ENCODE results near the gene DCP2. TPM values are rescaled to one million over a fixed set of nuclear protein-coding genes. Genes with fewer than 3 reads are reported as not detected.

The DCP2 gene
- total RNA-seq, 4 donors from 2014 or later = 9.8 to 30.9 (median 27.2) TPM

GRCh38 chr5:113034182-113034773 lies 57.7 kb downstream of the DCP2 start:
- no peak for TF ChIP-seq POLR2A (IDR thresholded peaks at IDR 0.05)
- no peak for TF ChIP-seq CTCF (IDR thresholded peaks at IDR 0.05 in 4 of 5, conservative IDR thresholded peaks at IDR 0.05 in 1 of 5)
- intact Hi-C loops (cut with DNase I; ENCODE audit: low total_unique reads) (no loop called here), in situ Hi-C loops (cut with MboI; ENCODE audit: low sequenced_read_pairs in 4 of 4) (loop anchor here in 1 of 4 donors (25.0 kb wide), 1 partner anchor 478 kb away; the partner anchor contains the start of gene YTHDC2)
- H3K9me3 ChIP-seq = no peaks in the 10 kb centered on the region
- H3K4me1 ChIP-seq = peaks cover 4 to 6% of the 10 kb centered on the region in 2 donors
- no peaks in the 10 kb centered on the region for H3K36me3 ChIP-seq
- no peak overlapping the region for H3K4me3 ChIP-seq
- no peak for ATAC-seq
- DNase-seq = no peak
- H3K27ac ChIP-seq = no peak overlapping the region
- no peaks in the 10 kb centered on the region for H3K27me3 ChIP-seq

- in situ Hi-C loops (cut with MboI; ENCODE audit: low sequenced_read_pairs in 4 of 4) = loop anchor here in 1 of 4 donors (25.0 kb wide), 1 partner anchor 477 kb away; the partner anchor contains the start of gene YTHDC2
- no peak overlapping the region for H3K27ac ChIP-seq
Observed at GRCh38 chr5:113035096-113035495, 58.5 kb downstream of the DCP2 start.

GRCh38 chr5:113036321-113036720 lies 59.7 kb downstream of the DCP2 start:
- Histone ChIP-seq H3K27me3 (no peaks in the 10 kb centered on the region), H3K36me3 (no peaks in the 10 kb centered on the region), H3K4me1 (peaks cover 4 to 6% of the 10 kb centered on the region in 2 donors), H3K9me3 (no peaks in the 10 kb centered on the region), H3K4me3 (no peak overlapping the region), H3K27ac (no peak overlapping the region)
- DNase-seq (no peak), ATAC-seq (no peak)
- TF ChIP-seq CTCF (IDR thresholded peaks at IDR 0.05 in 4 of 5, conservative IDR thresholded peaks at IDR 0.05 in 1 of 5) (no peak), POLR2A (IDR thresholded peaks at IDR 0.05) (no peak)
- intact Hi-C loops (cut with DNase I; ENCODE audit: low total_unique reads) = no loop called here
- in situ Hi-C loops (cut with MboI; ENCODE audit: low sequenced_read_pairs in 4 of 4) = loop anchor here in 1 of 4 donors (25.0 kb wide), 1 partner anchor 476 kb away; the partner anchor contains the start of gene YTHDC2

More at GRCh38 chr5:113035096-113035495, 58.5 kb downstream of the DCP2 start:
- Histone ChIP-seq H3K36me3 (no peaks in the 10 kb centered on the region), H3K4me1 (peaks cover 4 to 6% of the 10 kb centered on the region in 2 donors), H3K4me3 (no peak overlapping the region), H3K9me3 (no peaks in the 10 kb centered on the region), H3K27me3 (no peaks in the 10 kb centered on the region)
- DNase-seq = no peak
- intact Hi-C loops (cut with DNase I; ENCODE audit: low total_unique reads) = no loop called here
- TF ChIP-seq POLR2A (IDR thresholded peaks at IDR 0.05) (no peak), CTCF (IDR thresholded peaks at IDR 0.05 in 4 of 5, conservative IDR thresholded peaks at IDR 0.05 in 1 of 5) (no peak)
- ATAC-seq = no peak

GRCh38 chr5:113036826-113037225 lies 60.2 kb downstream of the DCP2 start:
- H3K4me3 ChIP-seq = no peak overlapping the region
- TF ChIP-seq POLR2A (IDR thresholded peaks at IDR 0.05) = no peak
- TF ChIP-seq CTCF (IDR thresholded peaks at IDR 0.05 in 4 of 5, conservative IDR thresholded peaks at IDR 0.05 in 1 of 5) = no peak
- H3K36me3 ChIP-seq = no peaks in the 10 kb centered on the region
- DNase-seq = no peak
- H3K27ac ChIP-seq = no peak overlapping the region
- H3K4me1 ChIP-seq = peaks cover 4 to 6% of the 10 kb centered on the region in 2 donors
- no peak for ATAC-seq
- no peaks in the 10 kb centered on the region for H3K27me3 ChIP-seq
- in situ Hi-C loops (cut with MboI; ENCODE audit: low sequenced_read_pairs in 4 of 4) = loop anchor here in 1 of 4 donors (25.0 kb wide), 1 partner anchor 475 kb away; the partner anchor contains the start of gene YTHDC2
- intact Hi-C loops (cut with DNase I; ENCODE audit: low total_unique reads) = no loop called here
- no peaks in the 10 kb centered on the region for H3K9me3 ChIP-seq
